NCI-H2196 (cell line): ENCODE data around the gene CXXC5.
A peak's percentile ranks its signal among the peaks of the same experiment; 100 is the strongest.

Experiments used
- DNase-seq: peaks from one replicate; lab custom pipeline; 2025; ENCODE audit not compliant: unreplicated experiment; lab: John Stamatoyannopoulos, UW

Gene CXXC5

DNA sequence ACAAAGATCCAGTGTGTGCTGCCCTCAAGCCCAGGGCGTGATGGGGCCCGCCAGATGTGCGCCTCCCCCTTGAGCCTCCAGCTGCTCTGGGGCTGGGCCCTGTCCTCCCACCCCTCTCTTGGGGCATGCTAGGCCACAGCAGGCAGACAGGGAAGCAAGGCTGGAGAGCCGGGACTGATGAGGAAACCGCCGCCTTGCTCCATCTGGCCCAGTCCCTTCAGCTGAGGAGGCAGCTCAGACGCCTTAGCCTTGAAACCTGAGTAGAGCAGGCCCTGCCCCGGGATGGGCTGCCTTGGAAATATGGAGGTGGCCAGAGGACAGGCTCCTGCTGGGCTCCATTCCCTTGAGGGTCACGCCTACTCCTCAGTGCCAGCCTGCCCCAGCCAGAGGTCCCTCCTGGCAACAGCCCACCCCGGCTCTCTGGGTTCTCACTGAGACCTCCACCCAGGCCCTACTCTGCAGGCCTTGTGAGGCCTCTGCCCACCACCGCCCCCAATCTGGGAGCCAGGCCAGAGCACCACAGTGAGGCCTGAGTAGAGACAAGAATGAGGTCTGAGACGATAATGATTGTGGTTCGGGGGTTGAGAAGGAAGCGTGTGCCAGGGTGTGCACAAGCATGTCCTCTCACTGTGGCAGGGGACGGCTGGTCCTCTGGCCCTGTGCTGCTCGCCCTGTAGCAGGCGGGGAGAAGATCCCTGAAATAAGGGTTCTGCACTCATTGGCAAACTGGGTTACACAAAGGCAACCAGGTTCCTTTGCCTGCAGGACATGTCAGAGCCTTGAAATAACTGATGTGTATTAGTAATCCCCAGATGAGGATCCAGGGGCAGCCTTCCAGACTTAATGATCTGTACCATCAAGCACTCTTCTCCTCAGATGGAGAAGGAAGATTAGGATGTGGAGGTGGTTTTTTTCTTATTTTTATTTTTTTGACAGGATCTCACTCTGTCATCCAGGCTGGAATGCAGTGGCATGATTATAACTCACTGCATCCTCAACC, 30.9 kb downstream of the CXXC5 start:
- no peak for DNase-seq

DNA sequence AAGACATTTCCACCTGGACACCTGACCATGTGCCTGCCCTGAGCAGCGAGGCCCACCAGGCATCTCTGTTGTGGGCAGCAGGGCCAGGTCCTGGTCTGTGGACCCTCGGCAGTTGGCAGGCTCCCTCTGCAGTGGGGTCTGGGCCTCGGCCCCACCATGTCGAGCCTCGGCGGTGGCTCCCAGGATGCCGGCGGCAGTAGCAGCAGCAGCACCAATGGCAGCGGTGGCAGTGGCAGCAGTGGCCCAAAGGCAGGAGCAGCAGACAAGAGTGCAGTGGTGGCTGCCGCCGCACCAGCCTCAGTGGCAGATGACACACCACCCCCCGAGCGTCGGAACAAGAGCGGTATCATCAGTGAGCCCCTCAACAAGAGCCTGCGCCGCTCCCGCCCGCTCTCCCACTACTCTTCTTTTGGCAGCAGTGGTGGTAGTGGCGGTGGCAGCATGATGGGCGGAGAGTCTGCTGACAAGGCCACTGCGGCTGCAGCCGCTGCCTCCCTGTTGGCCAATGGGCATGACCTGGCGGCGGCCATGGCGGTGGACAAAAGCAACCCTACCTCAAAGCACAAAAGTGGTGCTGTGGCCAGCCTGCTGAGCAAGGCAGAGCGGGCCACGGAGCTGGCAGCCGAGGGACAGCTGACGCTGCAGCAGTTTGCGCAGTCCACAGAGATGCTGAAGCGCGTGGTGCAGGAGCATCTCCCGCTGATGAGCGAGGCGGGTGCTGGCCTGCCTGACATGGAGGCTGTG, 32.4 kb downstream of the CXXC5 start:
- DNase-seq: no peak

DNA sequence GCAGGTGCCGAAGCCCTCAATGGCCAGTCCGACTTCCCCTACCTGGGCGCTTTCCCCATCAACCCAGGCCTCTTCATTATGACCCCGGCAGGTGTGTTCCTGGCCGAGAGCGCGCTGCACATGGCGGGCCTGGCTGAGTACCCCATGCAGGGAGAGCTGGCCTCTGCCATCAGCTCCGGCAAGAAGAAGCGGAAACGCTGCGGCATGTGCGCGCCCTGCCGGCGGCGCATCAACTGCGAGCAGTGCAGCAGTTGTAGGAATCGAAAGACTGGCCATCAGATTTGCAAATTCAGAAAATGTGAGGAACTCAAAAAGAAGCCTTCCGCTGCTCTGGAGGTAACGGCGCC, 32.9 kb downstream of the CXXC5 start:
- no peak for DNase-seq

DNA sequence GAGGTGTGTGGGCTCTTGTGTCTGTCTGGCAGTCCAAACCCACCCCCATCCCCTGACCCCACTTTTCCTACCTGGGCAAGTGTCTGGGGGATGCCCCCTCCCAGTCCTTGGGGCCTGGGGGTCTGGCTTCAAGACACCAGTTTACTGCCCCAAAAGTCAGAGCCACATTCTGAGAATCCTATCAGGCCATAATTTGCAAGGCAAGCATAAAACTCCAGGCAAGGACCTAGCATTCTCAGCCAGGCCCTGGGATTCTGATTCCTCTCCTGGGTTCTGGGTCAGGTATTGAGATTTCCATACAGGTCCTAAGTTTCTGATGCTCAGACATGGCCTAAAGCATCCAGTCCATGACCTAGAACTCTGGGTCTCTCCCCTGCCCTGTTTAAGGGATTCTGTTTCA, 33.3 kb downstream of the CXXC5 start:
- DNase-seq: no peak

DNA sequence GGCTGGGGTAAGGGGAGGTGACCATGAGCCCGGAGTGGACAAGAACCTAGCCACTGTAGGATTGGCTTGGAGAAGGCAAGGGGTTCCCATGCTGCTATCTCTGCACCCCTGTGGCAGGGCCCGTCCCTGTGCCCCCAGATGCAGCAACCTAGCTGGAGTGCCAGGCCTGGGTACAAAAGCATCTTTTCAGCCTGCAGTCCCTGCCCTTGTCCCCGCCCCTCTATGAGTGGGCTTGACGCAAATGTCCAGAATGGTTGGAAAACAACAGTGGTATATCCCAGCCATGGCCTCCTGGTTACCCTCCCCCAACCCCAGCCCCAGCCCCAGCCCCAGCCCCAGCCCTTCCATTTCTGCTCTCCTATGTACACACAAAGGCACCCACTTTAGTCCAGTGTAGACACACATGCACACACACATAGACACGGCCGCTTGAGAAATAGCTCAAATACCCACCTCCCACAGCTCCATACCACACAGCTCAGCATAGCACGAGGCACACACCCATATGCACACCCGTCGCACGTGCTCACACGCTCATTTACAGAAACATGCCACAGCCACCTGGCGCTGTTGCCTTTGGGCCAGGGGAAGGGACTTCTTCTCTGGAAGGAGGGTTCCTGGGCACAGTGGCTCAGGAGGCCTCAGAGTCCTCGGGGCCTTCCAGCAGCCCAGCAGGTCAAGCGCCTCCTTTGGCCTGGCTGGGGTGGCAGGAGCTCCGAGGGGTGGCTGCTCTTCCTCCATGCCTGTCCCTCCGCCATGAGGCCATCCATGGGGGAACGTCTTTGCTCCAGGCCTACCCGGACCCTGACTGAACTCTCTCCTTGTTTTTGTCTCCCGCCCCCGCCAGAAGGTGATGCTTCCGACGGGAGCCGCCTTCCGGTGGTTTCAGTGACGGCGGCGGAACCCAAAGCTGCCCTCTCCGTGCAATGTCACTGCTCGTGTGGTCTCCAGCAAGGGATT, 34.1 kb downstream of the CXXC5 start:
- no peak for DNase-seq

DNA sequence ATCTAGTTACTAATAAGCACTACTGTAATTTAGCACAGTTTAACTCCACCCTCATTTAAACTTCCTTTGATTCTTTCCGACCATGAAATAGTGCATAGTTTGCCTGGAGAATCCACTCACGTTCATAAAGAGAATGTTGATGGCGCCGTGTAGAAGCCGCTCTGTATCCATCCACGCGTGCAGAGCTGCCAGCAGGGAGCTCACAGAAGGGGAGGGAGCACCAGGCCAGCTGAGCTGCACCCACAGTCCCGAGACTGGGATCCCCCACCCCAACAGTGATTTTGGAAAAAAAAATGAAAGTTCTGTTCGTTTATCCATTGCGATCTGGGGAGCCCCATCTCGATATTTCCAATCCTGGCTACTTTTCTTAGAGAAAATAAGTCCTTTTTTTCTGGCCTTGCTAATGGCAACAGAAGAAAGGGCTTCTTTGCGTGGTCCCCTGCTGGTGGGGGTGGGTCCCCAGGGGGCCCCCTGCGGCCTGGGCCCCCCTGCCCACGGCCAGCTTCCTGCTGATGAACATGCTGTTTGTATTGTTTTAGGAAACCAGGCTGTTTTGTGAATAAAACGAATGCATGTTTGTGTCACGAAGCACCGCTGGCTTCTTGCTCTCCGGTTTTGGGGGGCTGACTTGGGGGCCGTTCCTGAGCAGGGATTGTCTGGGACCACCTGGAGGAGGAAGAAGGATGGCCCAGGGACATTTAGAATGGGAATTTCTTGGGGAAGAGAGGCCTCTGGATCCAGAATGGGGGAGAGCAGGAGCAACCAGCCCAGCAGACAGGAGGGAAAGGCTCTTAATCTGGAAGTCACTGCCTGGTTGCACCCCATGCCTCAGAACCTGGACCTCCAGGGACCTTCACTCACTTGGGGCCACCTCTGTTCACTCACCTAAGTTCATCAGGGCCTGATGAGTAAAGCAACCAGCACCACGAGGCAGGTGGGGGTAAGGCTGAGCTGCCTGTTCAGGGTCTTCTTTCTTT, 35.4 kb downstream of the CXXC5 start:
- DNase-seq: no peak

DNA sequence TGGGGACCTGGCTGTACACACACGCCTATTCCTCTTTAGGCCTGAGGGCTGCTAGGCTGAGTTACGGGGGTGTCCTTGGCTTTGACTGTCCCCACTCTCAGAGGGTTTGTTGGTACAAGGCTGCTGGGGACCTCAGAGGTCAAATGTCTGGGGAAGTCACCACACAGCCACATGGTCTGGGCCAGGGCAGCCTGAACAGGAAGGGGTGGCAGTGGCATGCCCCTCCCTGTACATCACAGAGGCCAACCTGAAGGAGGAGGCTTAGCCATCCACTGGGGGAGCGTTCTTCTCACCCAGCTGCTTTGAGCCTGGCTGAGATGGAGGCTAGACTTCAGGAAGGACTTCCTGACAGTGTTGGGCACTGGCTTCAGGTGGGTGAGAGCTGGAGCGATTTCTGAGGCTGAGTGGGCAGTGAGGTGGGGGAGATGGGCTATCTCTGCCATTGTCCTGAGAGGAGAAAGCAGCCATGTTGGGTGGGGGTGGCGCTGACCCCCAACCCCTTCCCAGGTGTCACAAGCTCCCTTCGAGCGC, 36.3 kb downstream of the CXXC5 start:
- DNase-seq: no peak

DNA sequence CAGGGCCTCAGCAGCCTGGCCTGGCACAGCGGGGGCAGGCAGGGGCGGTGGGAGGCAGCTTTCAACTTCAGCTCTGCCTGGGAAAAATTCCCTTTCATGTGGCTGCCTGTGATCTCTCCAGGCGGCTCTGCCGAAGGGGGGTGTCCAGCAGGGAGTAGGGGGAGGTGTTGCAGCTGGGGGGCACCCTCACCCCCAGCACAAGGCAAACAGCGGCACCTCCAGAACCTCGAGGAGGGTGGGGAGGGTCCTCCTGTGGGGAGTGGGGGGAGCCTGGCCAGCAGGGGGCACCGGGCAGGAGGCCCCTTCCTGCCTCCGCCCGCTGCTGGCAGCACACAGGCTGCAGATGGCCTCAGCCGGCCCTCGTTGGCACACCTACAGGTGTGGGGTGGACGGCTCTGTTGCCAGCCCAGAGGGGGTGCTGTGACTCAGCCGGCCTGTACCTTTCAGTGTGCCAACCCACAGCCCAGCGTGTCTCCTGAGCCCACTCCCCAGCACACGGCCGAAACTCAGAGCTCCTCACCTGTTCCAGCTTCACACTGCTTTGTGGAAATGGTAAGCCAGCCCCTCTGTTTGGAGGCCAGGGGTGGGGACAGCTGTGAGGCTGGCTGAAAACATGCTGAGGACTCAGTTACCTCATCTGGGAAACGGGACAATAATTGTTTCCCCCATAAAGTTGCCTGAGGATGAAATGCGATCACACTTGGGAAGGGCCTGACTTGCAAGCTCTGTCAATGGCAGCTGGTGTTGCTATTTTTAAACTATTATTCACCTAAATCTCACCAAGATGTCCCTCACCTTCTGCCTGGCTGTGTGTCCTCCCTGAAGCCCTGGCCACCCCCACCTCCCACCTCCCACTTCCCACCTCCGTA, 37.0 kb downstream of the CXXC5 start:
- peak; percentile 42 for DNase-seq

DNA sequence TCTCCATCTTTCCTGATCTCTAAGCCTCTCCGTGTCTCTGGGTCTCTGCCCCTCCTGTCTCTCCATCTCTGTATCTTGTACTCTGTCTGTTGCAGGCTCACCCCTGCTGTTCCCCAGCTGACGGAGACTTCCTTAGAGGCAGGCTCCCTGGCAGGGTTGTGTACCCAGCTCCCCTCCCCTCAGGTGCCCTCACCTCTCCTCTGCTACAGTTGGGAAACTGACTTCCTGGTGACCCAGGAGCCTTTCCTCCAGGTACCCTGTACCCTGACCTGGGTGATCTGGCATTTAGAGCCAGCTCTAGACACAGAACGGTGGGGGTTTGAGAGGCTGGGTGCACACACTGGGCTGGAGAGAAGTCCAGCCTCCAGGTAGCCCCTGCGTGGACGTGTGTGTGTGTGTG, 37.7 kb downstream of the CXXC5 start:
- DNase-seq: no peak

DNA sequence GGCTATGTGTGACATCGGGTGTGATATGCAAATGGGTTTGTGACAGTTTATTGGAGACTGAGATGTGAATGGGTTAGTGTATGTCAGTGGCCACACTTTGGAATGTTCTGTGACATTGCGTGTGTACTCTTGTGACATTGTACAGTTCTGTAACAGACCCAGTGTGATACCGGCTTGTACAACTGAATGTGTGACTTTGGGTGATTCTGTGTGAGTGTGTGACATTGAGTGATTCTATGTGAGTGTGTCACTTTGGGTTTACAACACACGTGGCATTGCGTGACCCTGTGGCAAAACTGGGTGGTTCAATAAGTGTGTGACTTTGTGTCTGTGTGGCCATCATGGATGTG, 38.2 kb downstream of the CXXC5 start:
- DNase-seq: no peak

DNA sequence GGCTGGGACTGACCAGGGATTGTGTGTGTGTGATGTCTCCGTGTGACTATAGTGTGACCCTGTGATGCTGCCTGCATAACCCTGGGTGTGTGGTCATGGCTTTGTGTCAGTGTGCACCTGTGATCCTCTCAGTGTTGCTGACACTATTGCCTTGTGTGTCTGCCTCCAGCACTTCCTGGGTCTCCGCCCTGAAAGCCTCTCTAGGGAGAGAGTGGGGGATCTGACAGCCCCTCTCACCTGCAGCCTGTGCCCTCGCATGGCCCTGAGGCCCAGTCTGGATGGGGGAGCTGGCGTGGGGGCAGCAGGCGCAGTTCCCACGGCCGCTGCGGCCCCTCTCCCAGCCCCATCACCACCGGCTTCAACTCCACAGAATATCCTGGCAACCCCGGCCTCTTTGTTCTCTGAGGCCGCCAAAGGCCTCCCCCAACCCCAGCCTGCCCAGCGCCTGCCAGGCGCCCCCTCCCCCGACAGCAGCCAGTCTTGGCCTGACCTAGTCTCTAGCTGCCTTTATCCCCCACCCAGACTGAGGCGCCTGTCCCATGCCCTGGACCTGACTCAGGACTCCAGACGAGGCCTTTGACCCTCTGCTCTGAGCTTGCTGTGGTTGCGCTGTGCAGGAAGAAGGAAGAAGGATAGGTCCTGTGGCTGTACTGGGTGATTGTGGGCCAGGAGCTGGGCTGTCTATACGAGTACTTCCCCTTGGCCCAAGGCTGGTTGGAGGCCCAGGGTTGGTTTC, 38.7 kb downstream of the CXXC5 start:
- no peak for DNase-seq

DNA sequence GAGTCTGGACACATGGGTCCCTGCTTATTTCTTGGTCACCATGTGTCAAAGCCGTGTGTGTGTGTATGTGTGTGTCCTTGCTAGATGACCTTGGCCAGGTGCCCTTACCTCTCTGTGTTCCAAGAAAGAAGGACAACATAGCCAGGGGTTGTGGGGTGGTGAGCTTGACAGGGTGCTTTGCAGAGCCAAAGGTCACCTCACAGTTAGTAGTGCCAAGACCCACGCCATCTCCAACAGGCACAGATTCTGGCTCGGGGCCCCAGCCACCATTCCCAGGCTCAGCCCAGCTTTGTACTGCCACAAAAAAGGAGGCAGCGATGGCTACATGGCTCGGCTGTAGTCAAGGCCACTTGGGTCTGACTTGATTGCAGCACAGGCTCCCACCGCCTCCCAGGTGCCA, 39.5 kb downstream of the CXXC5 start:
- DNase-seq: no peak

DNA sequence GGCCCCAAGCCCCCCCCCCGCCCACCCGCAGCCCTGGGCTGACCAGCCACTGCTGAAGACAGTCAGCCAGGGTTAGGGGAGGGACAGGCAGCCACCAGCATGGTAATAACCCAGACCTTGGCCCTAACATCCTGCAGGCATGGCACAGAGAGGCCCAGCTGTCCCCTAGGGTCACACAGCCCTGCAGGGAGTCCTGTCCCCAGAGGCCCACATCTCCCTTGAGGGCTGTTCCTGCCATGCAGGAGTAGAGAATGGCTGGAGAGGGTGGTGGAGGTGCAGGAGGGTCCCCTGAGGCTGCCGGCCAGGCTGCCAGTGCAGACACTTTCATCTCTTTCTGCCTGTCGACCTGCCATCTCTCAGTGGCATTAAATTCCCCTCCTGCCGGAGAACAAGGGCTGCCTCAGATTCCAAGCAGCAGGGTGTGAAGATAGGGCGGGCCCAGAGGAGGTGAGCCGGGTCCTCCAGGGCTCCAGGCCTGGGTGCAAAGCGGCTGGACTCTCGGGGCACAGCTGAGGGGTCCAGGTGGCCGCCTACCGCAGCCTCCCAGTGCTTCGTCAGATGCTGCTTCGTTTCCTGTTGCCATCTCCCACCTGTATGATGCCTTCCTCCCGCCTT, 40.0 kb downstream of the CXXC5 start:
- no peak for DNase-seq

DNA sequence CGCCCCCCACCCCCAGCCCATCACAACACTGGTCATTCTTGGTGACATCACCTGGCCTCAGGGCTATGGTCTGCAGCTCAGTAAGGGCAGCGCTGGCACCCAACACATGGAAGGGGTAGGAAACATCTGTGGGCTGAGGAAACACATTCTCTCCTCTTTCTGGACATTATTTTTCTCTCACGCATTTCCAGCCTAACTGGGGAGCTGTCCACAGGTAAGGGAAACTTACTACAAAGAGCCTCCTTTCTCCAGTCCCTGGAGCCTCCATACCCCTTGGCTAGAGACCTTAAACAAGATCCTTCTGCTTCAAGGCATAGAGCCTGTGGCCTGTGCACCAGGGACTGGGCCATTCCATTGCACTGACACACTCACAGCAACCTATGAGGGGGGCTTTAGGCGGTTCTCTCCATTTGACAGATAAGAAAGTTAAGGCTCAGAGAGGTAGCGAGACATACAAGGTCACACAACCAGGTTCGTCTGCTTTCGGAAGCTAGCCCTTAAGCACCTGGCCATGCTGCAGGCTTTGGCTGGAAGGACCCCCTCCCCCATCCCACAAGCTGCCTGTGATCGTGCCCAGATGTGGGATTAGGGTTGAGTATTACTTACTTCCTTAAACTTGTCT, 40.7 kb downstream of the CXXC5 start:
- DNase-seq: no peak

DNA sequence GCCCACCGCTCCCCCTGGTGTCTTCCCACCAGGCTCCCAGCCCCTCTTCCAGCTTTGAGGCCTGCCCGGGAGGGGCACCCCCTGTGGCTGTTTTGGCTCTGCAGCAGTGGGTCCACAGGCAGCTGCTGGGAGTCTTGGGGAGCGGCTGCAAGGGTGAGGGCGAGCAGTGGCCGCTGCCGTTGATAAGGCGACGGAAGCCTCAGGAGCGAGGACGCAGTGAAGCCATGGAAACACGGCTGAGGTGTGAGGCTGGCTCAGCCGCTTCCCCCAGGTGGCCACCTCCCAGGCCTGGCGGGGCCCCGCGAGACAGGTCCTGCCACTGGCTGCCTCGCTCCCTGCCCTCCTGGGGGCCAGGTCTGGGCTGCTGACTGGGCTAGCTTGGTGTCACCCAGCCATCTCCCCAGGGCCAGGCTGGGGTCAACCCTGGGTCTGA, 41.5 kb downstream of the CXXC5 start:
- DNase-seq: peak; percentile 14

DNA sequence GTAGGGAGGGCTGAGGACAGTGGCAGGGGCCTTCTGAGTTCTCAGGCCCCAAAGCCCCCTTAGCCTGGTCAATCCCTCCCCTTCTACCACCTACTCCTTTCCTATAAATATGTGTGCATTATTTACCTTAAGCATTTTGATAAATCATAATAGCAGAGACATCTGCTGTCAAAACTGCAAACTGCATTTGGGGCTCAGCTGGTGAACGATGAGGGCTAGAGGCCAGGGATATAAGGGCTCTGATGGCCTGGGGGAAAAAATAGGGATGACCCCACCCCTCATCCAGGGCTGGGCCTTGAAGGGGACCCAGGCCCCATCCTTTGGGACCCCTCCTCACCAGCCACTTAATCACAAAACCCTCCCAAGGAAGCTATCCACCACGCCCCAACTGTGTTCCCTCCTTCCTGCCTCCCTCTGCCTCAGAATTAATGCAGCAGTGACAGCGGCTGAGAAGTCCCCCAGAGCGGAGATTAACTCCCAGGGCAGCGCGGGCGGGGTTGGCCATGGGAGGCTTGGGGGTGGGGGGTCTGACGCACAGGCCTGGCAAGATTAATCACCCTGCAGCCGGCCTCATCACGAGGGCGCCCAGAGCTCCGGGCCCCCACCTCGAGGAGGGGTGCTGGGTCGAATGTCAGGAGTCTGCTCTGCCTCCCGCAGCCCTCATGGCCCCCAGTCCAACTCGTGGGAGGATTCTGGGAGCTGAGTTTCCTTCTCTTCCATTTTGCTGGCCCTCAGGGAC, 42.1 kb downstream of the CXXC5 start:
- DNase-seq: peak; percentile 33
